Neural cell (in vitro differentiated cells): ENCODE measurements around the gene OSBPL5.

Experiments used
- EP300 ChIP-seq: fragments of 450-650 bp; conservative IDR thresholded peaks from 2 replicates; pipeline ENCODE4 v1.6.1; 2014; ENCODE audit warnings: antibody characterized with exemption, mild to moderate bottlenecking, moderate library complexity; ENCODE audit not compliant: poor library complexity, severe bottlenecking
- POLR2AphosphoS5 ChIP-seq: IDR thresholded peaks from 2 replicates; pipeline ENCODE4 v1.6.1; 2012
- RAD21 ChIP-seq: fragments of 450-650 bp; conservative IDR thresholded peaks from 2 replicates; pipeline ENCODE4 v1.6.1; 2014; ENCODE audit warnings: antibody characterized with exemption, mild to moderate bottlenecking, moderate library complexity
- SMC3 ChIP-seq: fragments of 450-650 bp; conservative IDR thresholded peaks from 2 replicates; pipeline ENCODE4 v1.6.1; 2014; ENCODE audit warnings: antibody characterized with exemption, mild to moderate bottlenecking, moderate library complexity; ENCODE audit not compliant: poor library complexity
- TF ChIP-seq, protein P1 (sequence below): fragments of 450-650 bp; IDR thresholded peaks from 2 replicates; pipeline ENCODE4 v1.5.1; 2014; ENCODE audit warnings: antibody characterized with exemption, mild to moderate bottlenecking, moderate library complexity; ENCODE audit not compliant: poor library complexity, severe bottlenecking
- TF ChIP-seq, protein P2 (sequence below): IDR thresholded peaks from 2 replicates; pipeline ENCODE4 v1.6.1; 2012; ENCODE audit warnings: borderline replicate concordance

DNA sequence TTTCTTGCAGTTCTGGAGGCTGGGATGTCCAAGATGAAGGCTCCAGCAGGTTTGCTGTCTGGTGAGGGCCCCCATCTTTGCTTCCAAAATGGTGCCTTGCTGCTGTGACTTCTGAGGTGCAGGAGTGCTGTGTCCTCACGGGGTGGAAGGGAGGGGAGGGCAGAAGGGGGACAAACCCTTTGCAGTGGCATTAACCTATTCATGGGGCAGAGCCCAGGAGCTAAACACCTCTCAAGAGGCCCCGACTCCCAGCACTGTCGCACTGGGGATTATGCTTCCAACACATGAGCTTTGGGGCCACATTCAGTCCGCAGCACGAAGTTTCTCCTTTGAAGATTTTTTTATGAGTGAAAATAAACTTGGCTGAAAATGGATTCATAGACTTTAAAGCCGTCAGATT is 25.5 kb upstream of the OSBPL5 start:
- TF ChIP-seq POLR2AphosphoS5: no peak
- TF ChIP-seq, protein P1, sequence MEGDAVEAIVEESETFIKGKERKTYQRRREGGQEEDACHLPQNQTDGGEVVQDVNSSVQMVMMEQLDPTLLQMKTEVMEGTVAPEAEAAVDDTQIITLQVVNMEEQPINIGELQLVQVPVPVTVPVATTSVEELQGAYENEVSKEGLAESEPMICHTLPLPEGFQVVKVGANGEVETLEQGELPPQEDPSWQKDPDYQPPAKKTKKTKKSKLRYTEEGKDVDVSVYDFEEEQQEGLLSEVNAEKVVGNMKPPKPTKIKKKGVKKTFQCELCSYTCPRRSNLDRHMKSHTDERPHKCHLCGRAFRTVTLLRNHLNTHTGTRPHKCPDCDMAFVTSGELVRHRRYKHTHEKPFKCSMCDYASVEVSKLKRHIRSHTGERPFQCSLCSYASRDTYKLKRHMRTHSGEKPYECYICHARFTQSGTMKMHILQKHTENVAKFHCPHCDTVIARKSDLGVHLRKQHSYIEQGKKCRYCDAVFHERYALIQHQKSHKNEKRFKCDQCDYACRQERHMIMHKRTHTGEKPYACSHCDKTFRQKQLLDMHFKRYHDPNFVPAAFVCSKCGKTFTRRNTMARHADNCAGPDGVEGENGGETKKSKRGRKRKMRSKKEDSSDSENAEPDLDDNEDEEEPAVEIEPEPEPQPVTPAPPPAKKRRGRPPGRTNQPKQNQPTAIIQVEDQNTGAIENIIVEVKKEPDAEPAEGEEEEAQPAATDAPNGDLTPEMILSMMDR: no peak
- TF ChIP-seq RAD21: no peak
- TF ChIP-seq, protein P2, sequence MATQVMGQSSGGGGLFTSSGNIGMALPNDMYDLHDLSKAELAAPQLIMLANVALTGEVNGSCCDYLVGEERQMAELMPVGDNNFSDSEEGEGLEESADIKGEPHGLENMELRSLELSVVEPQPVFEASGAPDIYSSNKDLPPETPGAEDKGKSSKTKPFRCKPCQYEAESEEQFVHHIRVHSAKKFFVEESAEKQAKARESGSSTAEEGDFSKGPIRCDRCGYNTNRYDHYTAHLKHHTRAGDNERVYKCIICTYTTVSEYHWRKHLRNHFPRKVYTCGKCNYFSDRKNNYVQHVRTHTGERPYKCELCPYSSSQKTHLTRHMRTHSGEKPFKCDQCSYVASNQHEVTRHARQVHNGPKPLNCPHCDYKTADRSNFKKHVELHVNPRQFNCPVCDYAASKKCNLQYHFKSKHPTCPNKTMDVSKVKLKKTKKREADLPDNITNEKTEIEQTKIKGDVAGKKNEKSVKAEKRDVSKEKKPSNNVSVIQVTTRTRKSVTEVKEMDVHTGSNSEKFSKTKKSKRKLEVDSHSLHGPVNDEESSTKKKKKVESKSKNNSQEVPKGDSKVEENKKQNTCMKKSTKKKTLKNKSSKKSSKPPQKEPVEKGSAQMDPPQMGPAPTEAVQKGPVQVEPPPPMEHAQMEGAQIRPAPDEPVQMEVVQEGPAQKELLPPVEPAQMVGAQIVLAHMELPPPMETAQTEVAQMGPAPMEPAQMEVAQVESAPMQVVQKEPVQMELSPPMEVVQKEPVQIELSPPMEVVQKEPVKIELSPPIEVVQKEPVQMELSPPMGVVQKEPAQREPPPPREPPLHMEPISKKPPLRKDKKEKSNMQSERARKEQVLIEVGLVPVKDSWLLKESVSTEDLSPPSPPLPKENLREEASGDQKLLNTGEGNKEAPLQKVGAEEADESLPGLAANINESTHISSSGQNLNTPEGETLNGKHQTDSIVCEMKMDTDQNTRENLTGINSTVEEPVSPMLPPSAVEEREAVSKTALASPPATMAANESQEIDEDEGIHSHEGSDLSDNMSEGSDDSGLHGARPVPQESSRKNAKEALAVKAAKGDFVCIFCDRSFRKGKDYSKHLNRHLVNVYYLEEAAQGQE: no peak
- no peak for TF ChIP-seq SMC3
- TF ChIP-seq EP300: no peak
